Limb (tissue), 2 donors: ENCODE data around the gene ITPR2.
"Not testable (repeated sequence)": the region's sequence is repeated elsewhere in the genome, so short reads cannot be mapped to it uniquely, and the experiment has no call there.

Experiments
- DNase-seq, 2 donors: peaks; one replicate each; pipeline ENCODE4 v3.0.0-alpha.2; 2016; ENCODE audit errors: extremely low spot score in 2 of 2

Gene ITPR2

DNA sequence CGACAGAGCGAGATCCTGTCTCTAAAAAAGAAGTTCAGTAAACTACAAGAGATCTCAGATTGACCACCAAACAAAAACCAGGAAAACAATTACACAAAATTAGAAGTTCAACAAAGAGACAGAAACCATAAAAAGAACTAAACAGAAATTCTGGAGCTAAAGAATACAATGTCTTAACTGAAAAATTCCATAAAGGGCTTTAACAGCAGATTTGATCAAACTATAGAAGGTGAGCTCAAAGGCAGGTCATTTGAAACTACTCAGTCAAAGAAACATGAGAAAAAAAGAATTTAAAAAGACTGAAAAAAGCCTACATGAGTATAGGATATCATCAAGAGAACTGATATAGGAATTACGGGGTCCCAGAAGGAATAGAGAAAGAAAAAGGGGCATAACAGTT is 71.2 kb downstream of the ITPR2 start:
- no peak for DNase-seq

DNA sequence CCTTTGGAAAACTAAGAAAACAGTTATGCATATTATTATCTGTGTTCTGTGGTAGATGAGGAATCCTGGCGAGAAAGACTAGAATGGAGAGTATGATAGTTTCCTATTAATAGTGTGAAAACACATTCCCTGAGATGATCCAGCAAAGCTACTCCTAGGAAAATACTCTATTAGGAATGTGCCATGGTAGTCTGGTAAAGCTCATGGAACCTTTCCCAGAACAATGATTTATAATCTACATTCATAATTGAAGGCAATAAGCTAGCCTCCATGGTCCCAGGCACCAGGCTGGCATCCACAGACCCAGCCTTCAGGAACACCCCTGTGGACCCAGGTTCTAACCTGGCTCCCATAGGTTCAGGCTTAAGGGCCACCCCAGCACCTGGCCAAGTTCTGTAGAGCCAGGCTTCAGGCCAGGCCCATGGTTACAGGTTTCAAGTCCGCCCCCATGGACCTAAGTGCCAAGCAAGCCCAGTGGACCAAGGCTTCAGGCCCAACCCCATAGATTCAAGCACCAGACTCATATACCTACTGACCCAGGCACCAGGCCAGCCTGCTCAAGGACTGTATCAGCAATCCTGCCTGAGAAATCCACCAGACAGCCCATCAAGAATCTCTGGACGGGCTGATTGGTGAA is 72.2 kb downstream of the ITPR2 start:
- no peak for DNase-seq

DNA sequence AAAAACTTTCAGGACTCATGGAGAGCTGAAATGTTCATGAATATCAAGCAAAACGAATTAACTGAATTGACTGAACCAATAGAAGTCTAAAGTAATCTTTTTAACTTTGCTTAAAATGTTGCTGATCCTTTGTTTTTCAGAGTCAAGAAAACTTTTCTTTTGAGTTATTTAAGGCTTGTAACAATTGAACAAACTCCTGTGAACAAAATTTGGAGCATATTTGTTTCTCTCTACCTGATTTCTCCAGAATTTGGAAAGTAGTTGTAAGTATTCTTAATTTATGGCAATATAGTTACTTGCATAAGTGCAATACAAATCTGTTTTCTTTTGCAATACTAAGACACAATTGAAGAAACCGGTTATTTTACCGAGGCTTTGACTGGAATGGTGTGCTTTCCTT is 77.6 kb downstream of the ITPR2 start:
- not testable (repeated sequence) for DNase-seq

DNA sequence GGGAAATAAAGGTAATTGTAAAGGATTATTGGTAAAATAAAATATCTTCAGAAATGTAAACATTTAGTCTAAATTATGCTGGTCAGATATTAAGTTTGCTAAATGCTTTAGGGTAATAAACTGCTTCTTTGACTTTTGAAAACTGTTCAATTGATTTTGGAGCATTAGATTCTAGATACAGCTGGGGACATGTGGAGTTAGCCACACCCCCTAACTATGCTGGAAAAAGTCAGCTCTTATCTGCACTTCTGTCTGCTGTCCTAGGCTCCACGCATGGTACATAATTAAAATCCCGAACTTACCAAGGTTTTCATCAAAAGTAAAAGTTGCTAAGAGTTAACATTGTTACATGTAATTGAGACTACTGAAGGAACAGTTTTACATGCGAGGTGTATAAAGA is 78.8 kb downstream of the ITPR2 start:
- DNase-seq = no peak

DNA sequence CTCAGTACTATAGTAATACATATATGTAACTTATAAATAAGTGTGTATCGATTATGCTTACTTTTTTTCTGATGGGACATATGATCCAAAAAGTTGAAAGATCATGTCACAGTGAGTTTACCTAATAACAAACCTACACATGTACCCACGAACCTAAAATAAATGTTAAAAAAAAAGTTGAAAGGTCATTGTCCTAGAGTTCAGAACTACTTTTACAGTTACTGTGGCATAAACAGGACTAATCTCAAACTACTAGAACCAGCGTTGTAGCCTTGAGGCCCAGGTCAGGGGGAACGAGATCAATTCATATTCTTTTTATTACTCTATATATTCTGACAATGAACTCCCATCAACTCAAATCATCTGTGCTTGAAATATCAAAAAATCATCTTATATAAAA is 81.8 kb downstream of the ITPR2 start:
- DNase-seq = no peak

DNA sequence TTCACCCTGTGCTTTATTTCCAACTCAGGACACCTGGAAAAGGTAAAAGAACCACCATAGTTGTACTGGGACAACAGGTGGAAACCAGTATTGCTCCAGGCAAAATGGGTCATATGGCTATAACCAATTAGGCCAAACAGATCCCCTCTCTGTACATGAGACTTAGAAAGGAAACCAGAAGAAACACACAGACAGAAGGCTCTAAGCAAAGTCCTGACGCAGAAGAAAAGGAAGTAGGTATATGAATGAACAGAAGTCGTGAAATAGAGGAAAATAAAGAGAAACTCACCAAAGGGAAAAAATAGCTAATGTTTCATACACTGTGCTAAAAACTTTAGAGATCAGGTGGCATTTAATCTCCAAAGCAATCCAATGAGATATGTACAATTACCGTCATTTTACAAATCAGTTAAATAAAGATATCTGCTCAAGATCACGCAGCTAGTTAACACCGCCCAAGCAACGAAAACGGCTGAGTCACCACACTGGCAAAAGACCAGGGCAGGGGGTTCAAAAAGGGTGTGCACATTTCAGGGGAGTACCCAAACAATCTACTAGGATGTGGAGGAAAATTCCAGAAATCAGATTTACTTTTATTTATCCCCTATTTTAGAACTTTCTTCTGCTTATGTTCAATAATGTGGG is 82.3 kb downstream of the ITPR2 start:
- no peak for DNase-seq

DNA sequence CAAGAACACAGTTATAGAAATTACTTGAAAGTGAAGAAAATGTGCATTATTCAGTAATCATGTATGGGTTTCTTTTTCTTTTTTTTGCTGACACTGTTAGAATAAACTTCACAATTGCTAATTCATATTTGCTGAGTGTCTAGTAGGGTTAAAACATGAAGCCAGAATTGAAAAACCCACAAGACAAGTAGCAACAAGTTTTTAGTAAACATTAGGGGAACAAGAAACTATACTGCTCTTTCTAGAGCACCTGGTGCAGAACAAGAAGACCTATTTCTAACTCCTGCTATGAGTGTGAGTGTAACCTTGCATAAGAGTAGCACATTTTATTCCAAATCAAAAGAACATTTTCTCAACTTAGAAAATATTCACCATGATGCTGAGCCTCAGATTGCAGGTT is 83.2 kb downstream of the ITPR2 start:
- no peak for DNase-seq

DNA sequence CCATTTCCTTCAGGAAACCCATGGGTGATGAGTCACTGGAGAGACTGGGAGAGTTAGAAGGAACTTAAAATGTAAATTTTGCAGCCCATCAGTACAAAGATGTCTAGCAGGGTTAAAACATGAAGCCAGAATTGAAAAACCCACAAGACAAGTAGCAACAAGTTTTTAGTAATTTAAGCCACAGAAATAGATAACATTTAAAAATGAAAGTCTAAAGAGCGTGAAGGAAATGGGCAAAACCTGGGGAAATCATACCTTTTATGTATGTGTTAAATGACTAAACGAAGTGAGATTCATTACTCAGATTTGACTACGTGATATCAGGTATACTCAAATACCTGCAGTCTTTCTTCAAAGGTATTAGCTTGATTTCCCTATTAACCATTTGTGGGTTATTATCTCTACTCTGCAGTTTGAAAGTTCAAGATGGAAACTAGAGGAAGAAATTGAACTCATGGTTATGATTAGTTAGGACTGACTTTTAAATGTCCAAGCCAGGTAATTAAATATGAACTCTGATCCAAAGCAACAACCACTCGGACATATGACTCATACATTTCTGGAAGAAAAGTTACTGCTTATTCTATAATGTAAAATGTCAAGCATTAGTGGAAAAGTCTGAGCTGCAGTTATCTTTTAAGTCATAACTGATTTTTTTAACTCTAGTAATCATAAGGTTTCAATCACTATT is 84.1 kb downstream of the ITPR2 start:
- DNase-seq = no peak

DNA sequence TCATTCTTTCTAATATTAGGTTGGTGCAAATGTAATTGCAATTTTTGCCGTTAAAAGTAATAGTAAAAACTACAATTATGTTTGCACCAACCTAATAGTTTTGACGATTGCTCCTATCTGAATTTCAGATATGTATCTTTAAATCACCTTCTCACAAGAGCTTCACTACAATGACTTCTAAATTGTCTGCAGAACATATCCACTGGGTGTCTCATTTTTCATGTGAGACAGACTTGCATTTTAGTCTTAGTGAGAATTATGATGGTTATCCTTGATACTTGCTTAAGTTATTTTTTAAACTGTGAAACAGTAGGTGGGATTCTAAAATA is 84.6 kb downstream of the ITPR2 start:
- no peak for DNase-seq

DNA sequence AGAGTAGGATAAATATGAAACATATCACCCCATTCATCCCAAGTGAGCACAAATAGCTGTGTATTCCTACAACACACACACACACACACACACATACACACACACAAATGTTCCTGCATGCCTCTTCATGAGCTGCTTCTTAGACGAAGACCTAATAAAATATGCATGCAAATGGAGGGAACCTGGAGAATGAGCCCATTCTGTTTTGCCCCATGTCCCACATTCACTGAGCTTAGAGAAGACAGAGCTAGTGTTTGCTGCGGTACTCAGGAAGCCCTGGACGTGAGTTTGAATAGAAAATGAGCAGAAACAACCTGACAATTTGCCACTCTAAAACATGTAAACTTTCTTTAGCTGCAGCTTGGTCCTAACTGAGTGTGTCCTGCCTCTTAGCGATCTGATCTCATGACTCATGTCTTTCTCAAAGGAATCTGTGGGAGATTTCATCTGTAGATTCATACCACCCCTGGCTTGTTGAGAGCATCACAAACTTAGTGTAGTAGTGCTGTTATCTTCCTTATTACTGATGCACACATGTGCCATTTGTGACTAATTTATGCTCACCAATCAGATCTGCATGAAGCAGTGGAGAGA is 86.8 kb downstream of the ITPR2 start:
- no peak for DNase-seq

DNA sequence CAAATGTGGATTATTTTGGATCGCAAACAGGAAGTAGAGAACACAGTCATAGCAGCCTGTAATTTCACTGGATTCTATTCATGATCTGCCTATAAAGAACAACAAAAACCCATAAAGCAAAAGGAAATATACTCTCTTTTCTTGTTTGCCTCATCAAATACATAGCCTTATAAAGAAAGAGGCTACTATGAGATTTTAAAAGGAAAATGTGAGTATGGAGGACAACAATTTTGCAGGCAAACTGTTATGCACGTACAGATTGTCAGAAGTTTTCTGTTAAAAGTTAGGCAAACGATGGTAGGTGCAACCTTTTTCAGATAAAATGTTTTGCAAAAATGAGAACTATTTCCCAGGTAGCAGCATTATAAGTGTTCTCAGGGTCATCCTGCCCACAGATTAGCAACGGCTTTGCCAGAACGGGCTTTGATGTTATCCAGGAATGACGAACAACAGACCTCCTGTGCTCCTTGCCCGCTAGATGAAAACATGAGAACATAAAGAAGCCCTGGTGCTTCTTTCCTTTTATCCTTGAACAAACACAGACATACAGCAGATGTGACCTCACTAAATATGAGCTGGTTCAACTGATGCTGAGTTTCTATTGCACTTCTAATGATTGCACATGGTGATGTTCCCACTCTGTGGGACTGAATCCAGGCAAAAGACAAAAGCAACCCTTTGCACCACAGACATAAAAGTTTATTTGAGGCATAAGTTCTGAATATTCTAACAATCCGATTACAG is 88.1 kb downstream of the ITPR2 start:
- no peak for DNase-seq

DNA sequence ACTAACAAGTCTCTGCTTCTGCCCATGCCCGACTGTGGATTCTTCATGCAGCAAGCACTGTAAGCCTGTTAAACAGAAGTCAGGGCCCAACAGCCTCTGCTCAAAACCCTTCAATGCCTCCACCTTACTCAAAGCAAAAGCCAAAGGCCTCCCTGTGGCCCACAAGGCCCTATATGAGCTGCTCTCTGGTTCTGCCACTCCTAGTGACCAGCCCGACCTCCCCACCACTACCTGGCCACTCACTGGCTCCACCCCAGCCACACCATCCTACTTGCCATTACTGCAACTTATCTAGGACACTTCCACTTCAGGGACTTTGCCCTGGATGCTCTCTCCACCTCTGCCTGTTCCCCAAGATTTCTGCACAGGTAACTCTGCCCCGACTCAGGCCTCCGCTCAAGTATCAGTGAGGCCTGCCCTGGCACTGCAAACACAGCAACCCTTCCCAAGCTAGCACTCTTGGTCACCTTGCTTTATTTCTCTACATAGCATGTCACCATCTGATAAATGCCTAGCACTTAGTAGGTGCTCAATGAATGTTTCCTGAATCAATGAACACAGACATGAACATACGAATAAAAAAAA is 88.9 kb downstream of the ITPR2 start:
- no peak for DNase-seq

DNA sequence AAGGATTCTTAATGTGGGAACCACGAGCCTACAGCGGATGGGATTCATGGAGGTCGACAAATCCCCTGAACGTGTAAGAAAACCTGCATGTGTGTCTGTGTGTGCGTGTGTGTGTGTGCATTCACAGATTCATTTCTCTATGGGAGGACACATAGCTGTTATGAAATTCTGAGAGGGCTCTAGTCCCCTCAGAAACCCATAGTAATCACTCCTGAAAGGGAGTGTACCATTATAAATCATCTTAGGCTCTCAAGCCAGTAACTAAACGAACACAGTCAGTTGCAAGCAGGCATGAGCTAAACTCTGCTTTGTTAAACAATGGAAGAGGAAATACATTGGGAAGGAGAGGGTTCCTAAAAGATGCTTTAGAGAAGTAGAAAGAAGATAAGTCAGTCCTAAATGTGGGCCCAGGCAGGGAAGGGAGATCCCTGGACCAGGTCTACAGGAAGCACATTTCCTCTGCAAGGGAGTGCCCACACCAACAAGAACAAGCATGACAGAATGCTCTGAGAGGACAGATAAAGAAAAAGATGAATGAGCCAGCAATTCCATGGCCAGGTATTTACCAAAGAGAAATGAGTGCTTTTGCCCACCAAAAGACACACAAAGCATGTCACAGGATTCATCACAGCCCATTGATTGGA is 91.3 kb downstream of the ITPR2 start:
- no peak for DNase-seq

DNA sequence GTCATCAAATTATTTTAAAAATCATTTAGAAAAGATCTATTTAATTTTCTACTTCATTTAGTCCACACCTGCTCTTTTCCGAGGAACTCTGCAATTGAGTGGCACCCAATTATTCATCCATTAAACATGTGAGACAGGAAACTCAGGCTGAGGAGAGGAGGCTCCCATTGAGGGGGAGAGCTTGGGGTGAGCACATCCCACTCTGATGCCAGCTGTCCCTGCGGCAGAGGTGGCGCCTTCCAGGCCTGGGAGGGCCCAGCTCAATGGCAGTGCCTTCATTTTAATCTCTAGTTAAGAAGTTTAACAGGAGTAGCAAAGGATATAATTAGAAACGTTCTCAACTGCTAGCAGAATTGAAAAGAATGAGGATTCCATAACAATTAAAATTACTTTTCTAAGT is 92.0 kb downstream of the ITPR2 start:
- no peak for DNase-seq

DNA sequence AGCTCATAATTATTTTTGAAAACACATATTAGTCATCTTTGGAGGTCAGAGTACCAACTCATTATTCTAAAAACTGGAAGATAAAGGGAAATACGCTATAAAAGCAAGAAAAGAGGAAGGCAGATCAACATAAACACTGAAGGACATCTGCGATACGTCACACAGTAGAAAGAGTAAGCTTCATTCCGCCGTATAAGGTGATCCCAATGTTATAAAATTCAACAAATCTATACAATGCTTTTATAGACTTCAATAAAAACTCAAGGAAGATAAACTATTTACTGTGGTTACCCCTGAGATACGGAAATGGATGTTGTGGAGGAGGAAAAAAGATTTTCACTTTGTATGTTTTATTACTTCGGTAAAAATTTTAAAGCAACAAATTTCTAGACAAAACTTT is 92.6 kb downstream of the ITPR2 start:
- no peak for DNase-seq

DNA sequence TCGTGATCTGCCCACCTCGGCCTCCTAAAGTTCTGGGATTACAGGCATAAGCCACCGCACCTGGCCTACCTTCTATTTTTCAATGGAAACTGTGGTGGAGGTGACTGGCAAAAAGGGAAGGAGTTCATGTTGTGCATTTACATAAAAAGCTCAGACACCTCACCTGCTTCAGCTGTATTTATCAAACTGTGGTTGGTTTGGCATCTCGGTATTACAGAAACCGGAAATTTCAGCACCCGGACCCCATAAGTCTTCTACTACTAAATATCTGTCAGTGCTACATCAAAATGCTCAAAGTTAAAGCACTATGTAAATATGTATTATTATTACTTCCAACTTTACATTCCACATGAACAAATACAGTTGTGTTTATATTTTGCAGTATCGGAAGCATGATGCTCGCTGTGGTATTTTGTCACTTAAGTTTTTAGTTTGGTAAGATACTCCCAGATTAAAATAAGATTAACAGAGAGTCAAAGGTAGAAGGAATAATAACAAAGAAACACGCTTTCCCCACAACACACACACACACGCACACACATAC is 95.4 kb downstream of the ITPR2 start:
- DNase-seq = no peak

DNA sequence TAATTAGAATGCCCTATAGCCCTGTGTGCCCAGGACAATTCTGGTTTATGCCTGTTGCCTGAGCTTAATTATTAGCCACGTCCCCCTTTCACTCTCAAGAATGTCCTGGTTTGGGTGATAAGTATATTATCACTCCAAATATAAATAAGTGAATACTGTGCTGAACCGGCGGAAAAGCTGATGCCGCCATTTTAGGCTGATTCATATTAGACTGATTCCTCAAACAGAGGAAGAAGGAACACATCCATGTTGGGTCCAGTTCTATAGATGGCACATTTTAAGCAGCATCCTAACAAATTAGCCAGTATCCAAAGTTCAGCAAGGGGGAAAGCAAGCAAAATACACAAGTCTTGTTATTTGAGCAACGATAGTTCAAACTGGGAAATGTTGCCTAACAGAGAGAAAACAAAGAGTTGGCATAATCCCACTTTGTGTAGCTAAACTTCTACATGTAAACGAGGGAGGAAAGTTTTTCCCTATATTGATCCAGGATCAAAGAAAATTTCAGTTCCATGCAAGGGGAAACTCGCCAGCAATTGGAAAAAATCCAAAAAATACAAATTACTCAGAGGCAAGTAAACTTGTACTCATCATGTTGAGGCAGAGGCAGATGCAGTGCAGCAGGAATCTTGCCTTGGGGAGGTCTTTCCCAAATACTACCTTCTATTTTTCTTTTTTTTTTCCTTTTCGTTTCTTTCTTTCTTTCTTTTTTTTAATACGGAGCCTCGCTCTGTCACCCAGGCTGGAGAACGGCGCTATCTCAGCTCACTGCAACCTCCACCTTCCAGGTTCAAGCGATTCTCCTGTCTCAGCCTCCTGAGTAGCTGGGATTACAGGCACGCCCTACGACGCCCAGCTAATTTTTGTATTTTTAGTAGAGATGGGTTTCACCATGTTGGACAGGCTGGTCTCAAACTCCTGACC is 96.2 kb downstream of the ITPR2 start:
- DNase-seq = no peak

DNA sequence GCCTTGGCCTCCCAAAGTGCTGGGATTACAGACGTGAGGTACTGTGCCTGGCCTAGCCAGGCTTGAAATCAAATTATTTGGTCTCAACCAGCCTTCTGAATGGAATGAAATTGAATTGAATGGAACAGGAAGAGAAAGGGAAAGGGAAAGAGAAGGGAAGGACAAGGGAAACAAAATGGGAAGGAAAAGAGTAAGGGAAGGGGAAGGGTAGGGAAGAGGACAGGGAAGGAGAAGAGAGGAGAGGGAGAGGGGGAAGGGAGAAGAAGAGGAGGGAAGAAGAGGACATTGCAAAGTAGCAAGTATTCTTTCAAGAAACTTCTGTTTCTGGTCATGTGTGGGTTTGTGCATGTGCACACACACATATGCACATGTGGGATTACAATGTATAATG is 97.8 kb downstream of the ITPR2 start:
- no peak for DNase-seq

DNA sequence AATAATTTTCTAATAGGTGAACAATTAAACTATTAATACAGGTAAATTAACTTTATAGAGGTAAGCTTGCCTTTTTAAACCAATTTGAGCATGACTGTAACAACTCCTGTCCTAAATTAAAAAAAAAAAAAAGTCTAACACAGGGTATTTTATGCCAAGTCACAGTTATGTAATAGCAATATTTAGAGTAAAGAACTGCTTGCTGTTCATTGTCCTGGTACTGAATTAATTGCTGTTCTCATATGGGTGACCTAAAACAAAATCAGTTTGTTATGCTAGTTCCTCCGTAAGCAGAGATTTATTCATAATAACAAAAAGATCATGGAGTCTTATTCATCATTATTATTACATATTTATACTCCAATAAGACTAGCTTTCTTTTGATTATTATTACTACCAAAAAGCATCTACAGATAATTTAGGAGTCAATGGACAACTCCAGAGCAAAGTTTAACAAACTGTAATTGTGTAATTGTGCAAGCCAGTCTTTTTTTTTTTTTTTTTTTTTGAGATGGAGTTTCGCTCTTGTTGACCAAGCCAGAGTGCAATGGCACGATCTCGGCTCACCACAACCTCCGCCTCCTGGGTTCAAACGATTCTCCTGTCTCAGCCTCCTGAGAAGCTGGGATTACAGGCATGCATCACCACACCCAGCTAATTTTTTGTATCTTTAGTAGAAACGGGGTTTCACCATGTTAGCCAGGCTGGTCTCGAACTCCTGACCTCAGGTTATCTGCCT is 98.3 kb downstream of the ITPR2 start:
- no peak for DNase-seq
